Body of pancreas (tissue), 4 donors: ENCODE results near the gene MRM3.

ENCODE experiments used
- POLR2A ChIP-seq, 3 donors: fragments of 450-650 bp; IDR thresholded peaks; one replicate each; pipeline ENCODE4 v1.6.1; 2016; ENCODE audit warnings: antibody characterized with exemption in 3 of 3, mild to moderate bottlenecking in 2 of 3
- TF ChIP-seq, protein P1 (sequence below), 7 experiments: fragments of 450-650 bp in 4 of 7; fragments of 200-600 bp in 3 of 7; sonication (generic) in 3 of 7; IDR thresholded peaks; one replicate each; pipeline ENCODE4 v1.5.1; 2016 to 2019; ENCODE audit warnings: antibody characterized with exemption in 7 of 7

- TF ChIP-seq, protein P1, sequence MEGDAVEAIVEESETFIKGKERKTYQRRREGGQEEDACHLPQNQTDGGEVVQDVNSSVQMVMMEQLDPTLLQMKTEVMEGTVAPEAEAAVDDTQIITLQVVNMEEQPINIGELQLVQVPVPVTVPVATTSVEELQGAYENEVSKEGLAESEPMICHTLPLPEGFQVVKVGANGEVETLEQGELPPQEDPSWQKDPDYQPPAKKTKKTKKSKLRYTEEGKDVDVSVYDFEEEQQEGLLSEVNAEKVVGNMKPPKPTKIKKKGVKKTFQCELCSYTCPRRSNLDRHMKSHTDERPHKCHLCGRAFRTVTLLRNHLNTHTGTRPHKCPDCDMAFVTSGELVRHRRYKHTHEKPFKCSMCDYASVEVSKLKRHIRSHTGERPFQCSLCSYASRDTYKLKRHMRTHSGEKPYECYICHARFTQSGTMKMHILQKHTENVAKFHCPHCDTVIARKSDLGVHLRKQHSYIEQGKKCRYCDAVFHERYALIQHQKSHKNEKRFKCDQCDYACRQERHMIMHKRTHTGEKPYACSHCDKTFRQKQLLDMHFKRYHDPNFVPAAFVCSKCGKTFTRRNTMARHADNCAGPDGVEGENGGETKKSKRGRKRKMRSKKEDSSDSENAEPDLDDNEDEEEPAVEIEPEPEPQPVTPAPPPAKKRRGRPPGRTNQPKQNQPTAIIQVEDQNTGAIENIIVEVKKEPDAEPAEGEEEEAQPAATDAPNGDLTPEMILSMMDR (IDR thresholded peaks at IDR 0.05): no peak
- TF ChIP-seq POLR2A (IDR thresholded peaks at IDR 0.05): no peak
Measured at GRCh38 chr17:804541-805435, 22.6 kb downstream of the MRM3 start.
